ENCODE data around the gene HENMT1. TPM values are rescaled to one million over a fixed set of nuclear protein-coding genes. Genes with fewer than 3 reads are reported as not detected.

The HENMT1 gene
- total RNA-seq, 1 donor from 2014 or later, result 0.19 TPM

DNA sequence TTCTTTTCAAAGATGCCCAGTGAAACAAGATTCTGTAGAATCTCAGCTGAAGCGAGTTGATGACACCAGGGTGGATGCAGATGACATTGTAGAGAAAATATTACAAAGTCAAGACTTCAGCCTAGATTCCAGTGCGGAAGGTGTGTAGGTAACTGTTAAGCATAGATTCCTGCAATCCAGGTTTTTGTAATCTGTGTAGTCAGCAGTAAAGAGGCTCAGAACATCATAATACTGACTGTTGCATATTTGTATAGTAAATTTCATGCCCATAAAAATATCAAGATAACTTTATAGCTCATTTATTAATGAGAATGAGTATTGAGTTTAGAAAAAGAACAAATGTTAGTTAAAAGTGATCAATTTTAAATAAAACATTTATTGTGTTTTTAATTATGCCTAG lies 32.2 kb downstream of the HENMT1 start:
- DNase-seq (ENCODE audit: low read depth), result no peak

DNA sequence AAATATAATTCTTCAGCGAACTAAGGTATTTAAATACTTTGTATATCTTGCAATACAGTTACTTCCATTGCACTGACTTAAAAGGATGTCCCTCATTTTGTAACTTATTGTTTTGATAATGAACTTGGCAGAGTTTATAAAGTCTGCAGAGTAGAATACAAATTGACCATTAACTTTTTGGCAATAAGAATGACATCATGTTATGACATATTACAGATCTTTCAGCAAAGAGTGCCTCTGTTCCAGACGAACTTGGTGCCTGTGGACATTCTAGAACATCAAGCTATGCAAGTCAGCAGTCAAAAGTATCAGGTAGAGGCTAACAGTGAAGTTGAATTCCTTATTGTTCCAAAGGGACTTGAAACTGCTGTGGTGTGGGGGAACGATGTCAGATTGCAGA lies 32.9 kb downstream of the HENMT1 start:
- no peak for DNase-seq (ENCODE audit: low read depth)

DNA sequence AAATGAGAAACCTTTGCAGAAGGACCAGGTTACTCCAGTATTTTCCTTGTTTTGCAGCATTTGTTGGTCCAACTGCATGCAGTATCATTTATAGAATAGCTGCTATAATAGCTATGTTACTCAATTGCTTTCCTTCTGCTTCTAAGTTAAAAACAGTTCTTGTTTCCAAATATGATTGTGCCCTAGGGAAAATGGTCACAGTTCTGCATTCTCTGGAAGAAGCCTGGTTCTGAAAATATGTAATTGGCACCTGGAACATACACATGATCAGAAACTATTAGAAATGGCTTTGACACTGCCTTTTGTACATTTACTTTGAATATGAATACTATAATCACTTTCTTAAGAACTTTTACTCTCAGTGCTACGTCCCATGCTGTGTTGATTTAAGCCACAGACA lies 33.6 kb downstream of the HENMT1 start:
- no peak for DNase-seq (ENCODE audit: low read depth)

DNA sequence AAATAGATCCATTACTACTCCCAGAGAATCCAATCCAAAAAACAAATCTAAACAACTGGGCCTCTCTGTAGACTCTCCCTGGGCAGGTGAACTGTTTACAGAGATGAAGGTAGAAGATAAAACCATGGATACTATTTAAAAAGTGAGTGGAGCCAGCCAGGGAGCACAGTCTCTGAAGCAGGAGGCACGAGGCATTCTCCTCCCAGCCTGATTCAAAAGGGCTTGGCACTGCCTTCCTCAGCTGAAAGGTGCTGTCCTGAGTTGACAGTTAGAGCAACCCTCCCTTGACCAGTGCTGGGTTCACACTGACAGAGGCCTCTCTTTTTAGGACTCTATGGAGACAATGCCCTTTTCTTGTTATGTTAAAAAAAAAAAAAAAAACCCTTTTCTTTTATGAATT lies 36.8 kb downstream of the HENMT1 start:
- DNase-seq (ENCODE audit: low read depth), result no peak

DNA sequence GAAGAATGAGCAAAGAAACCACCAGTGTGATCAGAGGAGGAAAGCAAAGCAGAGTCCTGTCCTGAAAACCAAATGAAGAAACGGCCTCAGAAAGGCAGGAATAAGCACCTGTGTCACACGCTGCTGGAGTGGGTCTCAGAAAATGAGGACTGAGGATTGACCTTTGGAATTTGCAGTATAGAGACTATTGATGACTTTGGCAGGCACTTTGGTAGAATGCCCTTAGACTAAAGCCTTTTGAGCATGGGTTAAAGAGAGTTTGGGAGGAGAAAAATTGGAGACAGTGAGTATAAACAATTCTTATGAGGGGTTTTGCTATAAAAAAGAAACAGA lies 43.2 kb downstream of the HENMT1 start:
- no peak for DNase-seq (ENCODE audit: low read depth)

DNA sequence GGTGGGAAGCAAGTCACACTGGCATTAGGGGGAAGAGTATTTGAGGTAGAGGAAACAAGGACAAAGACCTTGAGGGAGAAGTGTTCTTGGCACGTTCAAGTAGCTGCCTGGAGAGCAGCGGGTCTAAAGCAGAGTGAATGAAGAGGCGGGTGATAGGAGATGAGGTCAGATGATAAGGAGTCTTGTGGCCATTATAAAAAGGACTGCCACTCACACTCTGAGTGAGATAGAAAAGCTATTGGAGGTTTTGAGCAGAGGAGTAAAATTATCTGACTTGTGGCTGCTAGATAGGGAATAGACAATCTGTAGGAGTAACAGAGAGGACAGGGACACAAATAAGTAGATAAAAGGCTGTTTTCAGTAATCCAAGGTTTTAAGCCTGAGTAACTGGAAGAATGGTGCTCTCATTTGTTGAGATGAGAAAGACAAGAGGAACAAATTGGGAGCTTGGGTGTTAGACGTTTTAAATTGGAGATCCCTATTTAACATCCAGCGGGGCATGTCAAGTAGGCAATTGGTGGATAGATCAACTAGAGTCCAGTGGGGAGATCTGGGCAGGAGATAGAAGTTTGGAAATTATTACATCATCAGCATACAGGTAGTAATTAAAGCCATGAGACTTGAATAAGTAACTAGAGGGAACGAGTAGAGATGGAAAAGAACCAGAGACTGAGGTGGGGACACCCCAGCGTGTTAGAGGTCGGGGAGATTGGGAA lies 43.7 kb downstream of the HENMT1 start:
- no peak for DNase-seq (ENCODE audit: low read depth)

DNA sequence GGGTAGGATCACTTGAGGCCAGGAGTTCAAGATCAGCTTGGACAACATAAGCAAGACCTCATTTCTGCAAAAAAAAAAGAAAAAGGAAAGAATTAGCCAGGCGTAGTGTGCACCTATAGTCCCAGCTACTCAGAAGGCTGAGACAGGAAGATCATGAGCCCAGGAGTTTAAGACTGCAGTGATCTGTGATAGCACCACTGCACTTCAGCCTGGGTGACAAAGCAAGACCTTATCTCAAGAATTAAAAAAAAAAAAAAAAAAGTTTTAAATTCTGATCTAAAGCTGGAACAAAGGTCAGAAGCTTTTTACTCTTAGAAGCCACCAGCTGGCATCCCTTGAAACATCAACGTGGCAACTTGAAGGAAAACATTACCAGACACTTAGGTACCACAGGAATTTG lies 45.3 kb downstream of the HENMT1 start:
- peak; percentile 31 for DNase-seq (ENCODE audit: low read depth)

DNA sequence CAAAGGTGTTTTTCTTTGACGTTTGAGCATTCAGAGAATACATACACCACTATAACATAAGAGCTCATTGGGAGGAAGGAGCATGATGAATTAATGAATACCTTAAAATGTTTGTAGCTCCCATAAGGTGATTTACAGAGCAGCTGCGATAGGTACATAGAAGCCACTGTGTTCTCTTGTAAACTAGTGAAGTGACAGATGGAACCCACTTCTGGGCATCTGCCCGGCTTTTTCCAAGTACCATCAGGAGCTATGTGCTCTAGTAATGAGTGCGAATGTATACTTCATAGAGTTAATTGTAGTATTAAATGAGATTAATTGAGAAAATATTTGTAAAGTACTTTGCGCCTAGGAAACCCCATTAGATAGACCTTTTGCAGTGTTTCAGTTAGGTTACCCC lies 48.4 kb downstream of the HENMT1 start:
- DNase-seq (ENCODE audit: low read depth), result no peak

DNA sequence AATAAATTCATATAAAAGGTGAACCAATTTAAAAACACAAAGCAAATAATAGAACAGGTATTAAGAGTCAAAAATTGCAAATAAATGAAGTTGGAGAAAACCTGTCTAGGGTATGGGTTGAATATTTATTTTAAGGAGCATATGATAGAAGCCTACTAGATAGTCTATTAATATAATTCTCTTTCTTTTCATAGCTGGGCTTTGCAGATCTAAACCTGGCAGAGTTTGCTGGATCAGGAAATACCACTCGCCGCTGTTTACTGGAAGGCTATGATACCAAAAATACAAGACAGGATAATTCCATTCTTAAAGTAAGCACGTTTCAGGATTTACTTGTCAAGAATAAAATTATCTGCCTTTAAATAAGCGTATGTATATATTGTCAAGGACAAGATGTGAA lies 48.9 kb downstream of the HENMT1 start:
- DNase-seq (ENCODE audit: low read depth), result no peak

DNA sequence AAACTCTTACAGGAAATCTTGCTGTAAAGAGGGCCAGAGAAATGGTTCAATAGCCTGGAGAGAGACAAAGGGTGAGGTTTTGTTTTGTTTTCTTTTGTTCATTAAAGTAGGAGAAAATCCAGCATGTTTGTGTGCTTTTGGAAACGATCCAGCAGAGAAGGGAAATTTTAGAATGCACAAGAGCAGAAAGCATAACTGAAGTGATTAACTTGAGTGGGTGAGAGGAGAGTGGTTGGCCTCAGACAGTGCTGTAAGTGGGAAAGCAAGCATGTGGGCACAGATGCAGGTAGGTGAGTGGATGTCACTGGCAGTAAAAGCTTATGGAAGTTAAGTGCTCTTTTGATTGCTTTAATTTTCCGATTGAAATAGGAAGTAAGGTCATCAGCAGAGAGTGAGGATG lies 50.8 kb downstream of the HENMT1 start:
- DNase-seq (ENCODE audit: low read depth), result no peak

DNA sequence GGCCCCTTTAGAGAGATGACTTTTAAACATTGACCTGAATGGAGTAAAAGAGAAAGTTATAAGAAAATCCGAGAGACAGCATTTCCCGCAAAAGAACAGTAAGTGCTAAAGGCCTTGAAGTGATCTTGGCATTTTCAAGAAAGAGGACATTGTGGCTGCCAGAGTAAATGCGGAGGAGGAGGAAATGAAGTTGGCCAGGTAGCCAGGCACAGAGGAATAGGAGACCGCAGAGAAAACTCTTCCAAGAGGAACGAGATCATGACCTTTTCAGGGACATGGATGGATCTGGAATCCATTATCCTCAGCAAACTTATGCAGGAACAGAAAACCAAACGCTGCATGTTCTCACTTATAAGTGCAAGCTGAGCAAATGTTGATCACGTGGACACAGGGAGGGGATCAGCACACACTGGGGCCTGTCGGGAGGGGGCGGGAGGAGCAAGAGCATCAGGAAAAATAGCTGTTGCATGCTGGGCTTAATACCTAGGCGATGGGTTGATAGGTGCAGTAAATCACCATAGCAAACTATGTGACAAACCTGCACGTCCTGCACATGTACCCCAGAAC lies 51.3 kb downstream of the HENMT1 start:
- DNase-seq (ENCODE audit: low read depth), result no peak

DNA sequence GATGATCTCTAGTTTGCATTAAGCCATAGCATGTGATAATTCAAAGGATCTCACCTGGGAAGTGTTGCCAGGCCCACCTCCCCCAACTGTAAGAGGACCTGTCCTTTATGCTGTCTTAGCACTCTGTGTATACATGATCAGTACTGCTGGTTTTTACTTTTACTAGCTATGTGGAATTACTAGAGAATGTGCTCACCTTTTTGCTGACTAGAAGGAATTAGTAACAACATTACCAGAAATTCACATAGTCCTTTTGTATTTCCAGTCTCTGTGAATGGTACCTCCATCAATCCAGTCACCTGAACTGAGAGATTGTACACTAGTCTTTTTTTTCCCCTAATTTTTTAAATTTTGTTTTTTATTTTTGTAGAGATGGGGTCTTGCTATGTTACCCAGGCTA lies 54.4 kb downstream of the HENMT1 start:
- no peak for DNase-seq (ENCODE audit: low read depth)

DNA sequence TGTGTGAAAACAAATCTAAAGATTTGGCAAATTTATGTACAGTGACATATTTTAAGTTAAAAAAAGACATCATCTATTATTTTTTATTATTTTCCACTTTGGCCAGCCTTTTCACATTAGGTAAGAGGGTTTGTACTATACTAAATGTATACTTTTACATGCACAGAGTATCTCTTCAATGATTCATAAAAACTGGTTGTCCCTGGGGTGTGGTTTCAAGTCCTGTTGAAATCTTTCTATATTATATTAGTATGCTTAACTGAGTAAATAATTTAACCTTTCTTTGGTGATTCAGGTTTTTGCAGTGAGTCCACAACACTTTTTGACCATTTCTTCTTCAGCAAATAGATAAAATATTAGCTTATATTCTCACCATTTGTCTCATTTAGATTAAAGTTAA lies 55.3 kb downstream of the HENMT1 start:
- DNase-seq (ENCODE audit: low read depth), result no peak

DNA sequence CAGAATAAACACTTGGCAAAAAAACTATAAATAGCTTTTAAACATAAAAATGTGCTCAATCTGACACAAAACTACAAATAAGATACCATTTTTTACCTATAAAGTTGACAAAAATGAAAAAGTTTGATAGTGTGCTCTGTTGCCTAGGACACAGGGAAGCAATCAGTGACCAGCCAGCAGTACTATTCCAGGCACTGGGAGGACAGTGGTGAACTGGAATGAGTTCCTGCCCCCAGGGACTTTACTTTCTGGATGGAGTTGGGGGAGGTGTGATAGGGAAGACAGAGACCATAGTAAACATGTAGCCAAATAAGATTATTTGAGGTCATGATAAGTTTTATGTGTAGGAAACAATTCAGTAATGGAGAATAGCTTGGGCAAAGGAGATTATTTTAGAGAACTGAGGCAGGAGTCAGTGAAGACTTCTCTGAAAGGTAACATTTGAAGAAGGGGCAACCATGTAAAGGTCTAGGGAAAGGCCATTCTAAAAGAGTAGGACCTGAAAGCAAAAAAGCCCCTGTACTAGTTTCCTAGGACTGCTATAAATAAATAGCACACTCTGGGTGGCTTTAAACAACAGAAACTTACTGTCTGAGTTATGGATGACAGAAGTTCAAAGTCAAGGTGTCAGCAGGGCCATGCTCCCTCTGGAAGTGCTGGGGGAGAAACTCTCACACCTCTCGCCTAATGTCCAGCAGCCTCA lies 59.0 kb downstream of the HENMT1 start:
- DNase-seq (ENCODE audit: low read depth), result peak; percentile 45

DNA sequence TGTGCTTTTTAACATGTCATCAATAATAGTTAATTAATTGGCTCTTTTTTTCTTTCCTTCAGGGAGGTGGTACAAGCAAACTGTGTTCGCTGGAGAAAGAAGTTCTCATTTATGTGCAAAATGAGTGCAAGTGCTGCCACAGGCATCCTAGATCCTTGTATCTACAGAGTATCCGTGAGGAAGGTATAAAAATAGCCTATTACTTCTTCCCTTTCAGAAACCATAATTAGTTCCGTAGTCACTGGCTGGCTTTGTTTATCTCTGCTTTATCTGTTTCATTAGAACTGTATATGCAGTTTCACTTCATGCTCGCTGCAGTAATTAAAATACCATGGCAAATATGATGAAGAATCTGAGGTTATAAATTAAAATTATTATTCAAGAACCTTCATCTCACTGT lies 60.4 kb downstream of the HENMT1 start:
- DNase-seq (ENCODE audit: low read depth), result peak; percentile 44

DNA sequence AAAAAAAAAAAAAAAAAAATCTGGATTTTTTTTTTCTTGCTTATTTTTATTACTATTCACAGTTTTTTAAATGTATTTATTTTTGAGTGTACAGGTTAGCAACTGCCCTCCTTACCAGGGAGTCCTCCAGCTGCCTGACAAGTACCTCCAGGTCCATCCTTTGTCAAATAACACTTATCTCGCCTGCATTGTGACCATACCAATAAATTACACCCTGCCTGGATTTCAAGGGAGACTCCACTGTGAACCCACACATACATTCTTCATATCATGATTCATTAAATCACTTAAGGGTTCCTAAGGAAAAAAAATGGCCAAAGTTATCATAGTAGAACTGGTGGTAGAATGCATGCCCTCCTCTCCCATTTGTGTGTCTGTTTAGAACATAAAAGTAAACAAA lies 62.6 kb downstream of the HENMT1 start:
- DNase-seq (ENCODE audit: low read depth), result no peak

Other genes with a start within 250 kb of the HENMT1 start
- gene NBPF6, start 210.8 kb downstream of the HENMT1 start, total RNA-seq, result not detected in 2 replicates
- 4.5 and 5.9 TPM in 2 replicates for gene EEIG2, start 101.0 kb downstream of the HENMT1 start, total RNA-seq
- 16.1 and 21.1 TPM in 2 replicates for gene PRPF38B, start 31.2 kb upstream of the HENMT1 start, total RNA-seq
- not detected in 2 replicates for gene FNDC7, start 51.8 kb upstream of the HENMT1 start, total RNA-seq
- gene STXBP3, start 85.6 kb upstream of the HENMT1 start, total RNA-seq, result 40.0 and 65.7 TPM in 2 replicates
- 0.31 and 1.8 TPM in 2 replicates for gene AKNAD1, start 196.0 kb upstream of the HENMT1 start, total RNA-seq
- 103 and 146 TPM in 2 replicates for gene GPSM2, start 215.9 kb upstream of the HENMT1 start, total RNA-seq